ENCODE data around the gene PHB1. TPM values are rescaled to one million over a fixed set of nuclear protein-coding genes. Genes with fewer than 3 reads are reported as not detected.
"Not testable (repeated sequence)": the region's sequence is repeated elsewhere in the genome, so short reads cannot be mapped to it uniquely, and the experiment has no call there.

Gene PHB1
- total RNA-seq, 2 donors from 2014 or later = 122 to 332 TPM

- peaks cover 16% of the 10 kb centered on the region for H3K4me1 Mint-ChIP-seq
- no peak for ATAC-seq (replicated peaks)
- peak overlapping the region; percentile 43 for H3K27ac Mint-ChIP-seq
- no peaks in the 10 kb centered on the region for H3K9me3 Mint-ChIP-seq
- H3K27me3 Mint-ChIP-seq = no peaks in the 10 kb centered on the region
- H3K4me3 Mint-ChIP-seq = no peak overlapping the region
- peaks cover 5% of the 10 kb centered on the region for H3K36me3 Mint-ChIP-seq (ENCODE audit: low read depth)
Observed at GRCh38 chr17:49365667-49366066, 49.0 kb downstream of the PHB1 start.

DNA sequence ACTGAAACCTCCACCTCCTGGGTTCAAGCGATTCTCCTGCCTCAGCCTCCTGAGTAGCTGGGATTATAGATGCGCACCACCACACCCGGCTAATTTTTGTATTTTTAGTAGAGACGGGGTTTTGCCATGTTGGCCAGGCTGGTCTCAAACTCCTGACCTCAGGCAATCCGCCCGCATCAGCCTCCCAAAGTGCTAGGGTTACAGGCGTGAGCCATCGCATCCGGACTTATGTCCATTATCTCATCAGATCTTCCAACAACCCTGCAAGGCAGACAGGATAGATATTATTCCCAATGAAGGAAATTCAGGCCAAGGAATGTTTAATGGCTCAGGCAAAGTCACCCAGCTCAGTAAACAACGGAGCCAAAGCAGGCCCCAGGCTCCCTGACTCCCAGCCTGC is 49.6 kb downstream of the PHB1 start:
- not testable (repeated sequence) for H3K27ac Mint-ChIP-seq; H3K9me3 Mint-ChIP-seq; ATAC-seq (replicated peaks); H3K27me3 Mint-ChIP-seq; H3K4me3 Mint-ChIP-seq; H3K36me3 Mint-ChIP-seq (ENCODE audit: low read depth)
- H3K4me1 Mint-ChIP-seq = peaks cover 22% of the 10 kb centered on the region

DNA sequence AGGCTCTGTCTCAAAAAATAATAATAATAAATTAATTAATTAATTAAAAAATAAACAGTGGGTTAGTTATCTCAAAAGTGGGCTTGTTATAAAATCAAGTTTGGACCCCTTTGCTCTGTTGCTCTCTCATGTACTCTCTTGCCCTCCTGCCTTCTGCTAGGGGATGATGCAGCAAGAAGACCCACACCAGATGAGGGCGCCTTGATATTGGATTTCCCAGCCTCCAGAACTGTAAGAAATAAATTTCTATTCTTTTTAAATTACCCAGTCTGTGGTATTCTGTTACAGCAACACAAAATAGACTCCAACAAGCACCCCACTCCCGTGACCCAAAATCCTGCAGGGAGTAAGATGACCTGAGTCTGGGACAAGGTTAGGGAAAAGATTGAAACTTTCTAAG is 50.6 kb downstream of the PHB1 start:
- Mint-ChIP-seq H3K9me3 (no peaks in the 10 kb centered on the region), H3K4me3 (no peak overlapping the region), H3K27me3 (no peaks in the 10 kb centered on the region), H3K36me3 (ENCODE audit: low read depth) (peaks cover 5% of the 10 kb centered on the region), H3K27ac (no peak overlapping the region), H3K4me1 (peaks cover 32% of the 10 kb centered on the region)
- no peak for ATAC-seq (replicated peaks)

DNA sequence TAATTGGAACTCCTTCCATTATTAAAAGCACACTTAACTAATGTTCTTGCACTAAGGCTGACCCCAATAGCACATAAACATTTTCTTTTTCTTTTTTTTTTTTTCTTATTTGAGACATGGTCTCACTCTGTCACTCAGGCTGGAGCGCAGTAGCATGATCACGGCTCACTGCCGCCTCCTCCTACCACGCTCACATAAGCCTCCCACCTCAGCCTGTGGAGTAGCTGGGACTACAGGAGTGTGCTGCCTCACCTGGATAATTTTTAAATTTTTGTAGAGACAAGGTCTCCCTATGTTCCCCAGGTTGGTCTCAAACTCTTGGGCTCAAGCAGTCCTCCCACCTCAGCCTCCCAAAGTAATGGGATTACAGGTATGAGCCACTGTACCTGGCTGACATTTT is 51.4 kb downstream of the PHB1 start:
- peaks cover 38% of the 10 kb centered on the region for H3K4me1 Mint-ChIP-seq
- ATAC-seq (replicated peaks) = no peak
- H3K27me3 Mint-ChIP-seq = no peaks in the 10 kb centered on the region
- no peak overlapping the region for H3K27ac Mint-ChIP-seq
- peaks cover 5% of the 10 kb centered on the region for H3K36me3 Mint-ChIP-seq (ENCODE audit: low read depth)
- H3K4me3 Mint-ChIP-seq = peak overlapping the region; percentile 90
- H3K9me3 Mint-ChIP-seq = no peaks in the 10 kb centered on the region

DNA sequence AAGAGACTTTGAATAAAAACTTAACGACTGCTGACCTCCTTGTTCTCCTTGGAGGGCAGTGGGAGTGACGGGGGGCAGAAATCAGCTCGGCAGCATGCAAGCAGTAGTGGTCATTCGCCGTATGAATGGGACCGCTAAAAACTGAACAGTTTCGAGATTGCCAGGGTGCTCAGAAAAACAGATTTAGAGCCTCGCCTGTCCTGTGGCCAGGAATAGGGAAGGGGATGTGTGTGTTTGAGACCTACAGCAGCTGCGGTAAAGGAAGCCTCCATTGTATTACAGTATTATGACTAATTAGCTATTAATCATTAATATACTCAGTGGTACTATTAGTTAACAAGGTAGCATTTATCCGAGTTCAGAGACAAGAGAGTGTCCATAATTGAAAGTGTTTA is 52.0 kb downstream of the PHB1 start:
- H3K27ac Mint-ChIP-seq = peak overlapping the region; percentile 92
- no peaks in the 10 kb centered on the region for H3K9me3 Mint-ChIP-seq
- peaks cover 44% of the 10 kb centered on the region for H3K4me1 Mint-ChIP-seq
- H3K27me3 Mint-ChIP-seq = no peaks in the 10 kb centered on the region
- peaks cover 5% of the 10 kb centered on the region for H3K36me3 Mint-ChIP-seq (ENCODE audit: low read depth)
- no peak for ATAC-seq (replicated peaks)
- H3K4me3 Mint-ChIP-seq = peak overlapping the region; percentile 90

- H3K27ac Mint-ChIP-seq = peak within 1 kb of the TSS; percentile 92
- peaks cover 5% of the 10 kb centered on the region for H3K36me3 Mint-ChIP-seq (ENCODE audit: low read depth)
- no peaks in the 10 kb centered on the region for H3K9me3 Mint-ChIP-seq
- ATAC-seq (replicated peaks) = peak; percentile 54
- H3K4me3 Mint-ChIP-seq = peak within 1 kb of the TSS; percentile 93
- peaks cover 46% of the 10 kb centered on the region for H3K4me1 Mint-ChIP-seq
- H3K27me3 Mint-ChIP-seq = no peaks in the 10 kb centered on the region
Observed at GRCh38 chr17:49361902-49362722, 52.6 kb downstream of the PHB1 start, which contains the start of gene ZNF652. Gene ZNF652 (minus strand): TSS chr17:49362250. CDS start chr17:49317725, 44,525 bp downstream.

DNA sequence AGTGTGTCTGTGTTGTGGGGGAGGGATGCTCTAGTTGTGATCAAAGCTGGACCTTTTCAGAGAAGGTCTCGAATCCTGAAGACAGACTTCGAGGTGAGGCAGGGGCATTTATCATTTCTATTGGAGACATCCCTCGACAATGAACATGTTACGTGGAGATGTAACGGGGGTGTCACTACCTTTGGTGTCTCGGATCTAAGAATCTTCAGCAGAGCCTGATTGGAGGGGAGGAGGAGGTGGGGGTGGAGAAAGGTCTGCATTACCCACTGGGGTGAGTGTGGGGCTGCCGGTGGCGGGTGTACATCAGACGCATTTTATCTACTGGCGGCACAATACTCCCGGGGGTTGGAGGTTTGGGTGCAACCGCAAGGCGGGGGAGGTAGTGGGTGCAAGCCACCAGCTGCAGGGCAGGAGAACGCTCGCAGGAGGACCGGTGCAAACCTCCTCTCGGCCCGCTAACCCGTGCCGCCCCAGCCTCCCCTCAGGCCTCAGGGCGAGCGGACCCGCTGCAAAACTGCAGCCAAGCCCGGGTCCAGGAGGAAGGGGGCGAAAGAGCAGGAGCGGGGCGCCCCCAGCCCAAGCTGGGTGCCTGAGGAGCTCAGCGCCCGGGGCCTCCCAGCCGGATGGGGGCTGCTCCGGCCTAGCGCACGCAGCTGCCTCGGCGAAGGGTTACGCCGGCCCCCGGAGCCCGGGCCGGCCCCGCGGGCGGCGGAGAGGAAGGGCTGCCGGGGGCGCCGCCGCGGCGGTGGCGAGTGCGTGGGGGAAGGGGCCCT is 53.4 kb downstream of the PHB1 start:
- Mint-ChIP-seq H3K27me3 (no peaks in the 10 kb centered on the region), H3K4me3 (peak overlapping the region; percentile 93), H3K27ac (peak overlapping the region; percentile 92), H3K4me1 (peaks cover 46% of the 10 kb centered on the region), H3K36me3 (ENCODE audit: low read depth) (peaks cover 5% of the 10 kb centered on the region), H3K9me3 (no peaks in the 10 kb centered on the region)
- ATAC-seq (replicated peaks) = peak; percentile 64

GRCh38 chr17:49360796-49361128 is 53.9 kb downstream of the PHB1 start:
- Mint-ChIP-seq H3K9me3 (no peaks in the 10 kb centered on the region), H3K36me3 (ENCODE audit: low read depth) (peaks cover 5% of the 10 kb centered on the region), H3K4me3 (peak overlapping the region; percentile 93), H3K4me1 (peaks cover 46% of the 10 kb centered on the region), H3K27me3 (no peaks in the 10 kb centered on the region), H3K27ac (peak overlapping the region; percentile 92)
- ATAC-seq (replicated peaks) = peak; percentile 66

DNA sequence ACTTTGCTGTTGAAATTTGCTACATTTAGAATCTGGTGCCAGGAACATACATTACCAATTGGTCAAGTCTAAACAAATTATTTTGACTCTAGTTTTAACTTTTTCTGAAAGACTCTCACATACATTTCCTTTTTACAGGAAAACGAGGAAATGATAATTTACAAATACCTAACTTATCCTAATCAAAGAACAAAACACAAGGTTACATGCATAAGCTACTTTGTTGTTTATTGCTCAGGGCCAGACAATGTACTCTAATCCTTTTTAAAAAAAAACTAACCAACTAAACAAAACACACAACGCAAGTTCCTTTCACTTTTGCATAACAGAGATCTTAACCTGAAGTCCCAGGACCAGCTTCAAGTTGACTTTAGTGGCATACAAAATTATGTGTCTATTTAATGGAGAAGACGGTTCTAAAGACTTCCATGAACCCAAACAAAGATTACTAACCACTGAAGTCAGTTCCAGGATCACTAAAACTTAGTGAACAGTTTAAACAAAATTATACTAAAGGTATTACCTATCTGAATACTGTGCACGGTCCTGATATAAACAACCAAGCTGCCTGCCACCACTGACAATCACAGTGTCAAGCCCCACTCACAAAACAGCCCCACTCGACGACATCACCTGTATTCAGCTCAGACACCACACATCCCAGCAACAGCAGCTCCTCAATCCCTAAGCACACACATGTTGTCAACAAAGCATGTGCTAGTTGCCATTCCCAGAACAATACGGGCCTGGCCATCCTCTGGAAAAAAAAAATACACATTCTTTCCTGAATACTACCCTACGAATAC is 54.5 kb downstream of the PHB1 start:
- H3K27ac Mint-ChIP-seq = peak overlapping the region; percentile 92
- H3K9me3 Mint-ChIP-seq = no peaks in the 10 kb centered on the region
- peaks cover 41% of the 10 kb centered on the region for H3K4me1 Mint-ChIP-seq
- H3K27me3 Mint-ChIP-seq = no peaks in the 10 kb centered on the region
- H3K36me3 Mint-ChIP-seq (ENCODE audit: low read depth) = peaks cover 5% of the 10 kb centered on the region
- ATAC-seq (replicated peaks) = no peak
- H3K4me3 Mint-ChIP-seq = peak overlapping the region; percentile 93

GRCh38 chr17:49358641-49359247 is 55.9 kb downstream of the PHB1 start:
- peak overlapping the region; percentile 57 for H3K27ac Mint-ChIP-seq
- peaks cover 5% of the 10 kb centered on the region for H3K36me3 Mint-ChIP-seq (ENCODE audit: low read depth)
- H3K4me1 Mint-ChIP-seq = peaks cover 41% of the 10 kb centered on the region
- peak; percentile 47 for ATAC-seq (replicated peaks)
- no peaks in the 10 kb centered on the region for H3K9me3 Mint-ChIP-seq
- H3K27me3 Mint-ChIP-seq = no peaks in the 10 kb centered on the region
- H3K4me3 Mint-ChIP-seq = peak overlapping the region; percentile 93

DNA sequence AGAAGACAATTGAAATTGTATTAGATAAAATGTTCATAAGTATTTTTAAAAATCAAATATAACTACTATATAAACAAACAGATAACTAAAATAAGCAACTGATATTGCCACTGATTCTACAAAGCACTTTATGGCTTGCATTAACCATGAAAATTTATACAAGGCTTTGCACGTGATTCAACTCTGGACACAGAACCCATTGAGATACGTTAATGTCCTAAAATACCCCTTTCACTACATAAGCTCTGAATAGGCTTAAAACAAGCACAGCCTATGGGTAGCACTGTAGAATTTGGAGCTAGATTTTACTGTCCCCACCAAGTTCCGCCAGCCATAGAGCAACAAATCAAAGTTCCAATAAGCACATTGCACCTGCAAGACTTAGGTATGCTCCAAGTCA is 57.2 kb downstream of the PHB1 start:
- no peaks in the 10 kb centered on the region for H3K27me3 Mint-ChIP-seq

GRCh38 chr17:49356320-49356719 is 58.4 kb downstream of the PHB1 start:
- Mint-ChIP-seq H3K27me3 (no peaks in the 10 kb centered on the region), H3K4me1 (peaks cover 41% of the 10 kb centered on the region), H3K4me3 (peak overlapping the region; percentile 21), H3K9me3 (no peaks in the 10 kb centered on the region), H3K27ac (no peak overlapping the region), H3K36me3 (ENCODE audit: low read depth) (peaks cover 5% of the 10 kb centered on the region)
- no peak for ATAC-seq (replicated peaks)

More for the DNA sequence above, 57.2 kb downstream of the PHB1 start:
- Mint-ChIP-seq H3K9me3 (no peaks in the 10 kb centered on the region), H3K4me3 (peak overlapping the region; percentile 93), H3K4me1 (peaks cover 43% of the 10 kb centered on the region), H3K36me3 (ENCODE audit: low read depth) (peaks cover 5% of the 10 kb centered on the region), H3K27ac (peak overlapping the region; percentile 57)
- ATAC-seq (replicated peaks) = no peak
